Nephron progenitor cell (in vitro differentiated cells): Measurements from ENCODE around the gene LARGE1.

Experiments used
- DNase-seq: peaks from one replicate; pipeline ENCODE4 v3.0.0; 2021
- H3K27ac Mint-ChIP-seq: 2 replicates; pipeline ENCODE4 v1.8.0; 2021; ENCODE audit warnings: mild to moderate bottlenecking, moderate library complexity, mixed read lengths
- H3K27me3 Mint-ChIP-seq: 2 replicates; pipeline ENCODE4 v1.8.0; 2021; ENCODE audit warnings: mild to moderate bottlenecking, low read depth, mixed read lengths; ENCODE audit not compliant: poor library complexity
- H3K36me3 Mint-ChIP-seq: 2 replicates; pipeline ENCODE4 v1.8.0; 2021; ENCODE audit warnings: low read depth, mixed read lengths
- H3K4me1 Mint-ChIP-seq: 2 replicates; pipeline ENCODE4 v1.8.0; 2021; ENCODE audit warnings: mixed read lengths
- H3K4me3 Mint-ChIP-seq: 2 replicates; pipeline ENCODE4 v1.8.0; 2021; ENCODE audit warnings: mild to moderate bottlenecking, moderate library complexity, mixed read lengths
- H3K9me3 Mint-ChIP-seq: 2 replicates; pipeline ENCODE4 v1.8.0; 2021; ENCODE audit warnings: mild to moderate bottlenecking, moderate library complexity, mixed read lengths
- TF ChIP-seq, protein P1 (sequence below): fragments of 200-600 bp; sonication (generic); IDR thresholded peaks from 2 replicates; pipeline ENCODE4 v1.5.0; 2021; ENCODE audit warnings: antibody characterized with exemption

Gene LARGE1

DNA sequence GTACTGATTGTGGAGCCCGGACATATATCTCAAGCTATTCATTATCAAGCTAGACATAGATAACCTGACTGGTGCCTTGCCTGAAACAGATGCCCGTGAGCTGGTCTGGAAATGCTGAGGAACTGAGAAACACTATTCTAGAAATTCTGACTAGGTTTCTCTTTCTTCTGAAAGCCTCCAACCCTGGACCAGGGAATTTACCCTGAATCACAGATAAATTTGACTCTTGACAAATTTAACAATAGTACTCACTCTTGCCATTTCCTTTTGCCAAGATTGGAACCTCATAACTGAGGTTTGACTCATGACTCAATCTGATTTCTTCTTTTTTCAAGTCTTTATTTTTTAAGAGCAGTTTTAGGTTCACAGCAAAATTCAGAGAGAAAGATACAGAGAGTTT is 672.5 kb downstream of the LARGE1 start:
- H3K27me3 Mint-ChIP-seq: peaks cover 35% of the 10 kb centered on the region
- no peak for DNase-seq
- no peak overlapping the region for H3K27ac Mint-ChIP-seq
- peaks cover 2% of the 10 kb centered on the region for H3K4me1 Mint-ChIP-seq
- no peaks in the 10 kb centered on the region for H3K36me3 Mint-ChIP-seq
- peaks cover 19% of the 10 kb centered on the region for H3K9me3 Mint-ChIP-seq
- no peak overlapping the region for H3K4me3 Mint-ChIP-seq
- TF ChIP-seq, protein P1, sequence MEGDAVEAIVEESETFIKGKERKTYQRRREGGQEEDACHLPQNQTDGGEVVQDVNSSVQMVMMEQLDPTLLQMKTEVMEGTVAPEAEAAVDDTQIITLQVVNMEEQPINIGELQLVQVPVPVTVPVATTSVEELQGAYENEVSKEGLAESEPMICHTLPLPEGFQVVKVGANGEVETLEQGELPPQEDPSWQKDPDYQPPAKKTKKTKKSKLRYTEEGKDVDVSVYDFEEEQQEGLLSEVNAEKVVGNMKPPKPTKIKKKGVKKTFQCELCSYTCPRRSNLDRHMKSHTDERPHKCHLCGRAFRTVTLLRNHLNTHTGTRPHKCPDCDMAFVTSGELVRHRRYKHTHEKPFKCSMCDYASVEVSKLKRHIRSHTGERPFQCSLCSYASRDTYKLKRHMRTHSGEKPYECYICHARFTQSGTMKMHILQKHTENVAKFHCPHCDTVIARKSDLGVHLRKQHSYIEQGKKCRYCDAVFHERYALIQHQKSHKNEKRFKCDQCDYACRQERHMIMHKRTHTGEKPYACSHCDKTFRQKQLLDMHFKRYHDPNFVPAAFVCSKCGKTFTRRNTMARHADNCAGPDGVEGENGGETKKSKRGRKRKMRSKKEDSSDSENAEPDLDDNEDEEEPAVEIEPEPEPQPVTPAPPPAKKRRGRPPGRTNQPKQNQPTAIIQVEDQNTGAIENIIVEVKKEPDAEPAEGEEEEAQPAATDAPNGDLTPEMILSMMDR: no peak

DNA sequence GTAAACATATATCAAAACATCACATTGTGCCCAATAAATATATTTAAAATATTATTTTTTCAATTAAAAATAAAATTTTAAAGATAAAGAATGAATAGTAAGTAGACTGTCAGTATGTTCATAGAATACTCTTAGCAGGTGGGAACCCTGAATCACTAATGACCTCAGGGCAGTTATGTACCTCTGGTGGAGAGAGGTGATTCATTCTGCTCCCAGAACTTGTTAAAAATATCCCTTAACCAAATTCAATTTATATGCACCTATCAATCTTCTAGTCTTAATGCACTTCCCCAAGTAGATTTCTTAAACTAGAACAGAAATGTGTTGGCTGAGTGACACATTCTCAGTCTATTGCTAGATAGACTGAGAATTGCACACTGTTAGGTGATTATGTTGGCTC is 678.2 kb downstream of the LARGE1 start:
- no peaks in the 10 kb centered on the region for H3K36me3 Mint-ChIP-seq
- peaks cover 28% of the 10 kb centered on the region for H3K27me3 Mint-ChIP-seq
- TF ChIP-seq, protein P1: no peak
- peaks cover 27% of the 10 kb centered on the region for H3K9me3 Mint-ChIP-seq
- H3K4me3 Mint-ChIP-seq: no peak overlapping the region
- no peak overlapping the region for H3K27ac Mint-ChIP-seq
- no peak for DNase-seq
- no peaks in the 10 kb centered on the region for H3K4me1 Mint-ChIP-seq

DNA sequence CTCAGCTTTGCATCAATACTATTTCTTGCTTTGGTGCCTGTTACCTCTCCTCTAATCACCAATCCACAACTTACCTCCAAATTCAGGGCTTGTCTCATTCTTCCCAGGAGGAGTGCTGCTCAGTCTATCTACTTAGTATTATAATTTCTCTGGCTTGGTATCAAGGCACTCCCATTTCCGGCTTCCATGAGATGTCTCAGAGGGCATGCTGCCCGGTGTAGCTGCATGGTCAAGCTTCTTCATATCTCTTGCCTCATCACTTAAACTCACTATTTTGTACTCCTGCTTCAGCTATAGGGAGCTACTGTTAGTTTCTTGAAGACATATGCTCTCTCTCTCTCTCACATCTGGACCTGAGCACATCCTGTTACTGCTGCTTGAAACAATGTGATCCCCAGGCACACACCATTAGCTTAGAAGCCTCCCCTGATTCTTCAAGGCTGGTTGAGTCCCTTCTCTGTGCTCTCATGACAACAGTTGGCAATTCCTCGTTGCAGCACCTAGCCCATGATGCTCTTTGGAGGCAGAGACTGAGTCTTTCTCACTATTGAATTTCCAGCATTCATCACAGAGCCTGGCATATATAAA is 679.3 kb downstream of the LARGE1 start:
- H3K4me1 Mint-ChIP-seq: no peaks in the 10 kb centered on the region

DNA sequence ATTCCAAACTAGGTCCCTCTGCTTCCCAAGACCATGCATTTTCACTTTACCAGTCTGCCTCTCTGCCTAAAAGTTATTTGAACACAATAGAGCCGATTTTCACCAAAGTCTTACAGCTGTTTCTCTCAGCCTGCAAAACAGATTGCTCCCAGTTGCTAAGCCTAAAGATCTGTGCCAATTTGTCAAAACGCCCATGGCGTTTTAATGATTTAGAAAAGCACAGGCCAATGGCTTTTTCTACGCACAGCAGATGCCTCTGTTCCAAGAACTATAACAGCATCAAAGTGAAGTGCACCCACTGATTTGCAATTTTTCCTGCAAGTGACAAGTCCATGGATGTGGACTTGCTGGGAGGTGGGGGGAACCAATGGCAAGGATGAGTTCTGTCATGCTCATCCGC is 688.2 kb downstream of the LARGE1 start:
- DNase-seq: no peak
- peaks cover 10% of the 10 kb centered on the region for H3K27me3 Mint-ChIP-seq
- TF ChIP-seq, protein P1: no peak
- no peak overlapping the region for H3K27ac Mint-ChIP-seq
- no peaks in the 10 kb centered on the region for H3K4me1 Mint-ChIP-seq
- H3K4me3 Mint-ChIP-seq: no peak overlapping the region
- H3K36me3 Mint-ChIP-seq: peaks cover 6% of the 10 kb centered on the region
- H3K9me3 Mint-ChIP-seq: peaks cover 59% of the 10 kb centered on the region

More for the DNA sequence above, 679.3 kb downstream of the LARGE1 start:
- Mint-ChIP-seq H3K27me3 (peaks cover 23% of the 10 kb centered on the region), H3K36me3 (no peaks in the 10 kb centered on the region), H3K4me3 (no peak overlapping the region), H3K9me3 (peaks cover 27% of the 10 kb centered on the region), H3K27ac (no peak overlapping the region)
- TF ChIP-seq, protein P1: no peak
- no peak for DNase-seq

DNA sequence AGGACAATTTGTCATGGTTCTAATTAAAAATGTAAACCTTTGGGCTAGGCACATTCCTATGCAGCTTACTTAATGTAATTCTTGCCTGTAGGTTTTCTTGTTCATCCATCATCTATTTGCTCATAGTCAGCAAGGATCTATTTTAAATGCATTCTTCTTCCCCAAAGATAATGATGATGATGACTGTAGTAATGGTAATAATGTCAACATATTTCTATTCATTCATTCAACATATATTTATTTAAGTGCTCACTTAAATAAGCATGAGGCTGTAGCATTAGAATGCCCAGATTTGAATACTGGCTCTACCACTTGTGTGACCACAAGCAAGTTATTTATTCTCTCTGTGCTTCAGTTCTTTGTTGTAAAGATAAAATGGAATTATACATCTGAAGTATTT is 692.5 kb downstream of the LARGE1 start:
- Mint-ChIP-seq H3K4me1 (no peaks in the 10 kb centered on the region), H3K4me3 (no peak overlapping the region), H3K27me3 (peaks cover 8% of the 10 kb centered on the region), H3K9me3 (peaks cover 64% of the 10 kb centered on the region), H3K36me3 (peaks cover 6% of the 10 kb centered on the region), H3K27ac (no peak overlapping the region)
- no peak for DNase-seq
- TF ChIP-seq, protein P1: no peak

DNA sequence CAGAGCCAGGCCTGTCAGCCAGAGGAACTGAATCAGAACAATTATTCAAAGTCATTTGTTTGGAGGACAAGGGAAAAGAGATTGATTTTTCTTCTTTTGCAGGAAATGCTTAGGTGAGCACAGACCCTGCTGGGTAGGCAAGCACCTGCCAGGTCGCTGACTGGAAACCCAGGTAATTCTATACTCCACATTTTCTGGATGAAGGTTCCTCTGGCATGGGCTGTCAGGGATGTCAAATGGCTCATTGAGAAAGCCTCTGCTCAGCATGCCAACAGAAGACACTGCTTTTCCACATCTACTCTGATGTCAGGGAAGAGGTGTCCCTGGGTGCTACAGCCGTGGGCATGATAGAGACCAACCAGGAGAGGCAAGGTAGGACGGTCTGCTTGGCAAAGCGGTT is 695.4 kb downstream of the LARGE1 start:
- H3K36me3 Mint-ChIP-seq: peaks cover 6% of the 10 kb centered on the region
- H3K27ac Mint-ChIP-seq: peak overlapping the region; percentile 73
- peaks cover 18% of the 10 kb centered on the region for H3K4me1 Mint-ChIP-seq

More for the DNA sequence above, 695.4 kb downstream of the LARGE1 start:
- H3K9me3 Mint-ChIP-seq: peaks cover 36% of the 10 kb centered on the region
- H3K4me3 Mint-ChIP-seq: no peak overlapping the region
- TF ChIP-seq, protein P1: no peak
- peaks cover 12% of the 10 kb centered on the region for H3K27me3 Mint-ChIP-seq
- no peak for DNase-seq
